ENCODE data around the gene GRIK2. TPM values are rescaled to one million over a fixed set of nuclear protein-coding genes. Genes with fewer than 3 reads are reported as not detected.

GRIK2 gene
- total RNA-seq, 1 experiment from 2014 or later: 0.70 TPM

- no peak overlapping the region for H2BK12ac ChIP-seq (ENCODE audit: insufficient read length, low read depth, low read length)
- no peak overlapping the region for H3K18ac ChIP-seq (ENCODE audit: insufficient read length, low read depth, low read length)
- H4K91ac ChIP-seq (ENCODE audit: insufficient read length, low read depth, low read length): no peak overlapping the region
- H3K23me2 ChIP-seq (ENCODE audit: insufficient read length, low read depth, low read length, poor library complexity, severe bottlenecking): no peaks in the 10 kb centered on the region
- no peak overlapping the region for H2BK120ac ChIP-seq (ENCODE audit: low read depth, low read length, poor library complexity, severe bottlenecking)
- no peak overlapping the region for H3K4ac ChIP-seq (ENCODE audit: low read depth, low read length)
- no peak overlapping the region for H2AFZ ChIP-seq (ENCODE audit: low read length)
- no peak overlapping the region for H2BK20ac ChIP-seq (ENCODE audit: low read depth, low read length, poor library complexity, severe bottlenecking)
- H3K9me3 ChIP-seq (ENCODE audit: control insufficient read depth, low read depth, low read length): no peaks in the 10 kb centered on the region
- no peak overlapping the region for H3T11ph ChIP-seq (ENCODE audit: low read length)
- no peak for DNase-seq
- H3K4me1 ChIP-seq (ENCODE audit: insufficient read depth, low read length): peaks cover 13% of the 10 kb centered on the region; the same call in 1 of the 2 replicates
- H3K79me1 ChIP-seq (ENCODE audit: insufficient read depth, low read depth, low read length, poor library complexity, severe bottlenecking): no peaks in the 10 kb centered on the region
- H3K56ac ChIP-seq (ENCODE audit: insufficient read length, low read depth, low read length): no peak overlapping the region
- no peak overlapping the region for H2AK5ac ChIP-seq (ENCODE audit: insufficient read length, low read length)
- H3K27ac ChIP-seq (ENCODE audit: insufficient read length, low read depth, low read length): no peak overlapping the region
- no peaks in the 10 kb centered on the region for H3K79me2 ChIP-seq (ENCODE audit: insufficient read depth, low read length)
- no peak overlapping the region for H2BK15ac ChIP-seq (ENCODE audit: low read depth, low read length)
- no peak overlapping the region for H3K9ac ChIP-seq (ENCODE audit: extremely low read depth, insufficient read length, low read length)
- no peak for TF ChIP-seq CTCF (conservative IDR thresholded peaks at IDR 0.05)
- no peaks in the 10 kb centered on the region for H3K27me3 ChIP-seq (ENCODE audit: insufficient read depth, low read length)
- H4K5ac ChIP-seq (ENCODE audit: insufficient read length, low read depth, low read length): no peak overlapping the region
- no peak overlapping the region for H2BK5ac ChIP-seq (ENCODE audit: insufficient read length, low read length)
- WGBS (ENCODE audit: extremely low coverage, insufficient read length, low lambda C conversion rate): no CpG with 5 or more reads among the region's 1 CpG
- no peak overlapping the region for H3K23ac ChIP-seq (ENCODE audit: insufficient read length, low read depth, low read length)
- Mint-ChIP-seq H3K27ac (0 out of 7 replicates have a peak overlapping the region, but pooled peaks of 1 of the 3 experiments have one; percentile 40), H3K9me3 (no peaks in the 10 kb centered on the region), H3K4me1 (peaks cover 35 to 42% of the 10 kb centered on the region in 2 experiments), H3K4me3 (no peak overlapping the region), H3K27me3 (ENCODE audit: low read depth) (no peaks in the 10 kb centered on the region), H3K36me3 (ENCODE audit: insufficient read depth in 1 of 3, low read depth in 3 of 3) (no peaks in the 10 kb centered on the region; a peak in 1 of 7 replicates)
- no peak overlapping the region for H4K8ac ChIP-seq (replicated peaks; ENCODE audit: insufficient read length, low read depth, low read length)
- H4K20me1 ChIP-seq (ENCODE audit: control insufficient read depth, insufficient read depth, insufficient read length): no peaks in the 10 kb centered on the region
- H3K4me2 ChIP-seq (ENCODE audit: insufficient read depth, insufficient read length, low read length): no peak overlapping the region
- no peak overlapping the region for H3K14ac ChIP-seq (ENCODE audit: insufficient read depth, low read length)
These were observed 371.8 kb downstream of the GRIK2 start for GRCh38 chr6:101765281-101765680.

Measured in H9 (cell line).